ENCODE data around the gene LRRC7.

Gene LRRC7

GRCh38 chr1:70092526-70092925 lies 524.8 kb downstream of the LRRC7 start:
- no peak for DNase-seq

- DNase-seq, result no peak
These were observed 525.7 kb downstream of the LRRC7 start for GRCh38 chr1:70093250-70093975.

GRCh38 chr1:70101231-70101630 lies 533.5 kb downstream of the LRRC7 start:
- no peak for DNase-seq

GRCh38 chr1:70101774-70102173 lies 534.1 kb downstream of the LRRC7 start:
- DNase-seq, result no peak

- DNase-seq, result no peak
These were observed 536.0 kb downstream of the LRRC7 start for GRCh38 chr1:70103770-70104169.

- no peak for DNase-seq
These were observed 541.5 kb downstream of the LRRC7 start for GRCh38 chr1:70109241-70109640.

GRCh38 chr1:70112838-70113237 lies 545.1 kb downstream of the LRRC7 start:
- no peak for DNase-seq

- DNase-seq, result no peak
These were observed 547.6 kb downstream of the LRRC7 start for GRCh38 chr1:70115315-70115714.

- DNase-seq, result no peak
These were observed 549.3 kb downstream of the LRRC7 start for GRCh38 chr1:70117046-70117445.

- no peak for DNase-seq
These were observed 566.4 kb downstream of the LRRC7 start for GRCh38 chr1:70134148-70134547.

- no peak for DNase-seq
These were observed 572.6 kb downstream of the LRRC7 start for GRCh38 chr1:70140343-70140742.

GRCh38 chr1:70140894-70141293 lies 573.2 kb downstream of the LRRC7 start:
- DNase-seq, result no peak

- DNase-seq, result no peak
These were observed 574.4 kb downstream of the LRRC7 start for GRCh38 chr1:70142075-70142474.

GRCh38 chr1:70143048-70143659 lies 575.4 kb downstream of the LRRC7 start:
- DNase-seq, result no peak

- no peak for DNase-seq
These were observed 578.8 kb downstream of the LRRC7 start for GRCh38 chr1:70146488-70146887.

- DNase-seq, result no peak
These were observed 582.7 kb downstream of the LRRC7 start for GRCh38 chr1:70150444-70150843.

- no peak for DNase-seq
These were observed 586.0 kb downstream of the LRRC7 start for GRCh38 chr1:70153739-70154138.

- DNase-seq, result no peak
These were observed 588.9 kb downstream of the LRRC7 start for GRCh38 chr1:70156529-70157120.

GRCh38 chr1:70164350-70164749 lies 596.6 kb downstream of the LRRC7 start:
- no peak for DNase-seq

- DNase-seq, result no peak
These were observed 600.6 kb downstream of the LRRC7 start for GRCh38 chr1:70168283-70168682.

- DNase-seq, result no peak
These were observed 601.5 kb downstream of the LRRC7 start for GRCh38 chr1:70169018-70169839.

- DNase-seq, result no peak
These were observed 603.8 kb downstream of the LRRC7 start for GRCh38 chr1:70171512-70171911.

All from right kidney (tissue), 1 donor.